Measurements from ENCODE around the gene TPX2.

TPX2 gene

DNA sequence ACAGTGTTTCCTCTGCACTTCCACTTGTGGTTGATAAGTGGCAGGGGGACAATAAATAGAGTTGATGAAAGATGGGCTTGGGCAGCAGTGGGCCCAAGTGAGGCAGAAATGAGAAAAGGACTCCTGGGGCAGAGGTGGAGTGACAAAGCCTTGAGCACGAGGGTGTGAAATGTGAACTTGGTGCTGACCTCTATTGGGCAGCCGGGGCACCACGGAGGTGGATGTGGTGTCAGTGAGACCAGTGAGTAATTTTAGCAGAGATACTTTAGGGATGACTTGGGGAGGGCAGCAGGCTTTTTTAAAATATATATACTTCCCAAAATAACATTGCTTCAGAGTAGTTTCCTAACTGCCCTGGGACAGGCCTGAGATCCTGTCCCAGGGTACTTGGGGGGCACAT, 49.5 kb downstream of the TPX2 start:
- H3K4me3 ChIP-seq (ENCODE audit: control insufficient read depth, low read depth, low read length): no peak overlapping the region
- TF ChIP-seq, protein P1, sequence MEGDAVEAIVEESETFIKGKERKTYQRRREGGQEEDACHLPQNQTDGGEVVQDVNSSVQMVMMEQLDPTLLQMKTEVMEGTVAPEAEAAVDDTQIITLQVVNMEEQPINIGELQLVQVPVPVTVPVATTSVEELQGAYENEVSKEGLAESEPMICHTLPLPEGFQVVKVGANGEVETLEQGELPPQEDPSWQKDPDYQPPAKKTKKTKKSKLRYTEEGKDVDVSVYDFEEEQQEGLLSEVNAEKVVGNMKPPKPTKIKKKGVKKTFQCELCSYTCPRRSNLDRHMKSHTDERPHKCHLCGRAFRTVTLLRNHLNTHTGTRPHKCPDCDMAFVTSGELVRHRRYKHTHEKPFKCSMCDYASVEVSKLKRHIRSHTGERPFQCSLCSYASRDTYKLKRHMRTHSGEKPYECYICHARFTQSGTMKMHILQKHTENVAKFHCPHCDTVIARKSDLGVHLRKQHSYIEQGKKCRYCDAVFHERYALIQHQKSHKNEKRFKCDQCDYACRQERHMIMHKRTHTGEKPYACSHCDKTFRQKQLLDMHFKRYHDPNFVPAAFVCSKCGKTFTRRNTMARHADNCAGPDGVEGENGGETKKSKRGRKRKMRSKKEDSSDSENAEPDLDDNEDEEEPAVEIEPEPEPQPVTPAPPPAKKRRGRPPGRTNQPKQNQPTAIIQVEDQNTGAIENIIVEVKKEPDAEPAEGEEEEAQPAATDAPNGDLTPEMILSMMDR (conservative IDR thresholded peaks at IDR 0.05; ENCODE audit: control insufficient read depth, insufficient read depth, low read depth, low read length): peak; percentile 2
- DNase-seq (ENCODE audit: low read depth): peak; percentile 49

DNA sequence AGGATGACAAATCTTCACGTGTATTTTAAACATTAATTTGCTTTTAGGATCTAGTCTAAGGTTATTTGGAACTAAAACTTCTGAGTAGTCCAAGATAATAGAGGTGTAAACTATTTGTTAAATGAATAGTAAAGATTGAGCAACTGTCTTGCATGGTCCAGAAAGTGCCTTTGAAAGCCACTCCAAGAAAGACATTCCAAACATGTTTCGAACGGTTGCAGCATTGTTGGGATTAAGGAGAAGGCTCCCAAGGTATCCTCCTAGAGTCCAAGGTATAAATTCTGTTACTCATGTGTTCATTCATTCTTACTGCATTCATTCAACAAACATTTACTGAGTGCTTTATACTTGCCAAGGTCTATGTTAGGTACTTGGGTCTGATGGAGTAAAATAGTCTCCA, 51.3 kb downstream of the TPX2 start:
- no peak for DNase-seq (ENCODE audit: low read depth)
- no peak overlapping the region for H3K4me3 ChIP-seq (ENCODE audit: control insufficient read depth, low read depth, low read length)
- TF ChIP-seq, protein P1 (conservative IDR thresholded peaks at IDR 0.05; ENCODE audit: control insufficient read depth, insufficient read depth, low read depth, low read length): no peak

DNA sequence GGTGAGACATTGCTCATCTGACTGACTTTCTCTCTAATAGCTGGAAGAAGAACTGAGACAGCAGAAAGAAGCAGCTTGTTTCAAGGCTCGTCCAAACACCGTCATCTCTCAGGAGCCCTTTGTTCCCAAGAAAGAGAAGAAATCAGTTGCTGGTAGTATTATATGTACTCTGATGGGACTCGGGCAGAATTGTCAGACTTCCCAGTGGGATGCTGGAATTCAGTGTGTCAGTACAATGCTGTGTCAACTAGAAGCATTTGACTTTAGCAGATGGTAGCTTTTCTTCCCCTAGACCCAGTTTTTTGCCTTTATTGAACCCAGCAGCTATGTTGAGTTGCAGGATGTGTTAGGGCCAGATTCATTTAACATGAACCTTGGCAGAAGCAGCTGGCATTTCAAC, 58.3 kb downstream of the TPX2 start:
- TF ChIP-seq, protein P1 (conservative IDR thresholded peaks at IDR 0.05; ENCODE audit: control insufficient read depth, insufficient read depth, low read depth, low read length): no peak
- DNase-seq (ENCODE audit: low read depth): no peak
- no peak overlapping the region for H3K4me3 ChIP-seq (ENCODE audit: control insufficient read depth, low read depth, low read length)

DNA sequence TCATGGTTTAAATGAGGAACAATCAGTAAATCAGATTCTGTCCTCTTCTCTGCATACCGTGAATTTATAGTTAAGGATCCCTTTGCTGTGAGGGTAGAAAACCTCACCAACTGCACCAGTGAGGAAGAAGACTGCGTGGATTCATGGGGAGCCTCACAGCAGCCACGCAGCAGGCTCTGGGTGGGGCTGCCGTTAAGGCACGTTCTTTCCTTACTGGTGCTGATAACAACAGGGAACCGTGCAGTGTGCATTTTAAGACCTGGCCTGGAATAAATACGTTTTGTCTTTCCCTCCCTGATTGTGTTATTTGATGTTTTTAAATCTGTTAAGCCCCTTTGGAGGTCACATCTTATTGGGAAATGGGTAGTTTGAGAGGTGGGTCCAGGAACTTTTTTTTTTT, 62.4 kb downstream of the TPX2 start:
- TF ChIP-seq, protein P1 (conservative IDR thresholded peaks at IDR 0.05; ENCODE audit: control insufficient read depth, insufficient read depth, low read depth, low read length): no peak
- no peak for DNase-seq (ENCODE audit: low read depth)
- H3K4me3 ChIP-seq (ENCODE audit: control insufficient read depth, low read depth, low read length): no peak overlapping the region

GRCh38 chr20:31803552-31804291, 64.6 kb downstream of the TPX2 start:
- DNase-seq (ENCODE audit: low read depth): no peak
- TF ChIP-seq, protein P1 (conservative IDR thresholded peaks at IDR 0.05; ENCODE audit: control insufficient read depth, insufficient read depth, low read depth, low read length): no peak
- no peak overlapping the region for H3K4me3 ChIP-seq (ENCODE audit: control insufficient read depth, low read depth, low read length)

DNA sequence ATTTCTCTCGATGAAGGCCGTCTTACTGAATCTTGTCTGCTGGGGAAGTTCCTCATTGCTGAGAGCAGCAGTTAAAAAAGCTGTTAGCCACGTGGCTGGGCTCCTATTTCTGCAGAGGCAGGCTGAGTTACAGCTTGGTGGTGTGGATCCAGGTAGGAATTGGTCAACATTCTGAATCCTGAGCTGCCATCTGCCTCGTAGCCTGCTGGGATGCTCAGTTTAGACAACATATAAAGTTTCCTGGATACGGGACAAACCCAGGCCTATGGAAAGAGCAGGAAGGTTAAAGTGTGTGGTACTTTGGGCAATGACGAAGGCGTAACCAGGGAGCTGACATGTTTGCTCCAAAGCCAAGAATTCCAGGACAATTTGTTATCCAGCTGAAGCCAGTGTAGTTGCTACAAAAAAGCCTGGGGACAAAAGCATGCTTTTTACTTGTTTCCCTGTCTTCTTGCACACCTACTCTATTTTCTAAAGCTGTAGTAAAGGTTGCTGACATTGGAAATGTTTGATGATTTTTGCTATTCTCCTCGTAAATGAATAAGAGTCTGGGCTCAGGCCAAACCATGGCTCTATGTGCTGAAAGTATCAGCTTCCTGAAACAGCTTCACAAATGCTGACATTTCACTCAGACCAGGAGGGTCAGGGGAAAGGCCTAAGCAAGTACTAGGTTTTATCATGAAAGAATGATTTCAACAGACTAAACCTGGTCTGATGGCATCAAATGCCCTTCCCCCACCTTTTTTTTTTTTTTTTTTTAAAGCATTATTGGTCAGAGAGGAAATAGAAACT, 67.7 kb downstream of the TPX2 start:
- no peak for DNase-seq (ENCODE audit: low read depth)
- H3K4me3 ChIP-seq (ENCODE audit: control insufficient read depth, low read depth, low read length): no peak overlapping the region
- TF ChIP-seq, protein P1 (conservative IDR thresholded peaks at IDR 0.05; ENCODE audit: control insufficient read depth, insufficient read depth, low read depth, low read length): no peak
